Gastroesophageal sphincter (tissue), 3 donors: ENCODE results near the gene CYTH3.

Source experiments
- CTCF ChIP-seq, 4 experiments: fragments of 200-600 bp in 2 of 4; fragments of 450-650 bp in 2 of 4; sonication (generic) in 1 of 4; IDR thresholded peaks; one replicate each; pipeline ENCODE4 v1.5.1; 2017 to 2019; ENCODE audit warnings: antibody characterized with exemption in 4 of 4, mild to moderate bottlenecking in 2 of 4, moderate library complexity in 2 of 4
- EP300 ChIP-seq: sonication (generic); formaldehyde crosslinking; IDR thresholded peaks from one replicate; pipeline ENCODE4 v1.6.1; 2017; ENCODE audit warnings: antibody characterized with exemption, mild to moderate bottlenecking
- POLR2A ChIP-seq, 2 donors: fragments of 450-650 bp; IDR thresholded peaks; one replicate each; pipeline ENCODE4 v1.6.1; 2017; ENCODE audit warnings: antibody characterized with exemption in 2 of 2, mild to moderate bottlenecking in 2 of 2, moderate library complexity in 1 of 2
- POLR2AphosphoS5 ChIP-seq: sonication (generic); formaldehyde crosslinking; IDR thresholded peaks from one replicate; pipeline ENCODE4 v1.6.1; 2017; ENCODE audit warnings: antibody characterized with exemption

GRCh38 chr7:6181136-6181535 lies 91.3 kb downstream of the CYTH3 start:
- TF ChIP-seq CTCF (IDR thresholded peaks at IDR 0.05) (no peak), EP300 (no peak), POLR2A (IDR thresholded peaks at IDR 0.05) (no peak), POLR2AphosphoS5 (no peak)
